Panc1 (cell line): ENCODE results near the gene NEMF.

Experiments used
- POLR2AphosphoS5 ChIP-seq: IDR thresholded peaks from 2 replicates; pipeline ENCODE4 v1.6.1; 2012; ENCODE audit warnings: mild to moderate bottlenecking, low read depth, low read length, moderate library complexity
- SIN3A ChIP-seq: IDR thresholded peaks from 2 replicates; pipeline ENCODE4 v1.6.1; 2012; ENCODE audit warnings: low read depth, mild to moderate bottlenecking, low read length, moderate library complexity, borderline replicate concordance; ENCODE audit not compliant: insufficient read depth
- TCF7L2 ChIP-seq: IDR thresholded peaks from 2 replicates; pipeline ENCODE4 v1.6.1; 2011; ENCODE audit warnings: mild to moderate bottlenecking, low read depth, low read length, inconsistent platforms
- TF ChIP-seq, protein P1 (sequence below): fragments of 450-650 bp; IDR thresholded peaks from 2 replicates; pipeline ENCODE4 v1.5.1; 2017; ENCODE audit warnings: mild to moderate bottlenecking
- TF ChIP-seq, protein P2 (sequence below), 2 experiments: IDR thresholded peaks; 2 replicates each; pipeline ENCODE4 v1.6.1; 2011 to 2012; ENCODE audit warnings: low read depth in 2 of 2, control low read depth in 1 of 2, low read length in 1 of 2, mild to moderate bottlenecking in 1 of 2, moderate library complexity in 1 of 2; ENCODE audit not compliant: insufficient read depth in 1 of 2

DNA sequence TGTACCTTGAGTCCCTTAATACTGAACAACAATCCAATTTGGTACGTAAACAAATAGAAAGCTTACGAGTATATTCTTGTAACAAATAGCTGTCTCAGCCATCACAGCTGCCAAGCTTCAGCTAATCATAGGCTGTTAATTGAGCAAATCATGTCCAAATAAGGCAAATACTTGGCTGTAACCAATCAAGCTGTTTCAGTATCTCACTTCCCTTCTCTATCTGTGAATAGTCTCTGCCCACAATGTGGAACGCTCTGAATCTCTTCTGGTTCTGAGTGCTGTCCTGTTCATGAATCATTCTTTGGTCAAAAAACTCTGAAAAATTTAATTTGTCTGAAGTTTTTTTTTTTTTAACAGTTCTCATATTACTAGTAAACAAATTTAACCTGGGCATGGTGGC lies 5.8 kb upstream of the NEMF start:
- TF ChIP-seq, protein P1, sequence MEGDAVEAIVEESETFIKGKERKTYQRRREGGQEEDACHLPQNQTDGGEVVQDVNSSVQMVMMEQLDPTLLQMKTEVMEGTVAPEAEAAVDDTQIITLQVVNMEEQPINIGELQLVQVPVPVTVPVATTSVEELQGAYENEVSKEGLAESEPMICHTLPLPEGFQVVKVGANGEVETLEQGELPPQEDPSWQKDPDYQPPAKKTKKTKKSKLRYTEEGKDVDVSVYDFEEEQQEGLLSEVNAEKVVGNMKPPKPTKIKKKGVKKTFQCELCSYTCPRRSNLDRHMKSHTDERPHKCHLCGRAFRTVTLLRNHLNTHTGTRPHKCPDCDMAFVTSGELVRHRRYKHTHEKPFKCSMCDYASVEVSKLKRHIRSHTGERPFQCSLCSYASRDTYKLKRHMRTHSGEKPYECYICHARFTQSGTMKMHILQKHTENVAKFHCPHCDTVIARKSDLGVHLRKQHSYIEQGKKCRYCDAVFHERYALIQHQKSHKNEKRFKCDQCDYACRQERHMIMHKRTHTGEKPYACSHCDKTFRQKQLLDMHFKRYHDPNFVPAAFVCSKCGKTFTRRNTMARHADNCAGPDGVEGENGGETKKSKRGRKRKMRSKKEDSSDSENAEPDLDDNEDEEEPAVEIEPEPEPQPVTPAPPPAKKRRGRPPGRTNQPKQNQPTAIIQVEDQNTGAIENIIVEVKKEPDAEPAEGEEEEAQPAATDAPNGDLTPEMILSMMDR: no peak
- TF ChIP-seq POLR2AphosphoS5 (no peak), TCF7L2 (no peak), SIN3A (no peak)
- TF ChIP-seq, protein P2, sequence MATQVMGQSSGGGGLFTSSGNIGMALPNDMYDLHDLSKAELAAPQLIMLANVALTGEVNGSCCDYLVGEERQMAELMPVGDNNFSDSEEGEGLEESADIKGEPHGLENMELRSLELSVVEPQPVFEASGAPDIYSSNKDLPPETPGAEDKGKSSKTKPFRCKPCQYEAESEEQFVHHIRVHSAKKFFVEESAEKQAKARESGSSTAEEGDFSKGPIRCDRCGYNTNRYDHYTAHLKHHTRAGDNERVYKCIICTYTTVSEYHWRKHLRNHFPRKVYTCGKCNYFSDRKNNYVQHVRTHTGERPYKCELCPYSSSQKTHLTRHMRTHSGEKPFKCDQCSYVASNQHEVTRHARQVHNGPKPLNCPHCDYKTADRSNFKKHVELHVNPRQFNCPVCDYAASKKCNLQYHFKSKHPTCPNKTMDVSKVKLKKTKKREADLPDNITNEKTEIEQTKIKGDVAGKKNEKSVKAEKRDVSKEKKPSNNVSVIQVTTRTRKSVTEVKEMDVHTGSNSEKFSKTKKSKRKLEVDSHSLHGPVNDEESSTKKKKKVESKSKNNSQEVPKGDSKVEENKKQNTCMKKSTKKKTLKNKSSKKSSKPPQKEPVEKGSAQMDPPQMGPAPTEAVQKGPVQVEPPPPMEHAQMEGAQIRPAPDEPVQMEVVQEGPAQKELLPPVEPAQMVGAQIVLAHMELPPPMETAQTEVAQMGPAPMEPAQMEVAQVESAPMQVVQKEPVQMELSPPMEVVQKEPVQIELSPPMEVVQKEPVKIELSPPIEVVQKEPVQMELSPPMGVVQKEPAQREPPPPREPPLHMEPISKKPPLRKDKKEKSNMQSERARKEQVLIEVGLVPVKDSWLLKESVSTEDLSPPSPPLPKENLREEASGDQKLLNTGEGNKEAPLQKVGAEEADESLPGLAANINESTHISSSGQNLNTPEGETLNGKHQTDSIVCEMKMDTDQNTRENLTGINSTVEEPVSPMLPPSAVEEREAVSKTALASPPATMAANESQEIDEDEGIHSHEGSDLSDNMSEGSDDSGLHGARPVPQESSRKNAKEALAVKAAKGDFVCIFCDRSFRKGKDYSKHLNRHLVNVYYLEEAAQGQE (IDR thresholded peaks at IDR 0.05; ENCODE audit: insufficient read depth in 1 of 2, low read depth in 2 of 2, low read length in 1 of 2): no peak
